C4-2B (cell line): ENCODE data around the gene ARFGAP1.

ENCODE experiments used
- ZFX ChIP-seq: fragments of 450-650 bp; IDR thresholded peaks from 2 replicates; pipeline ENCODE4 v1.6.1; 2017
- TF ChIP-seq, protein P1 (sequence below): fragments of 450-650 bp; conservative IDR thresholded peaks from 2 replicates; pipeline ENCODE4 v1.5.1; 2017; ENCODE audit warnings: mild to moderate bottlenecking

DNA sequence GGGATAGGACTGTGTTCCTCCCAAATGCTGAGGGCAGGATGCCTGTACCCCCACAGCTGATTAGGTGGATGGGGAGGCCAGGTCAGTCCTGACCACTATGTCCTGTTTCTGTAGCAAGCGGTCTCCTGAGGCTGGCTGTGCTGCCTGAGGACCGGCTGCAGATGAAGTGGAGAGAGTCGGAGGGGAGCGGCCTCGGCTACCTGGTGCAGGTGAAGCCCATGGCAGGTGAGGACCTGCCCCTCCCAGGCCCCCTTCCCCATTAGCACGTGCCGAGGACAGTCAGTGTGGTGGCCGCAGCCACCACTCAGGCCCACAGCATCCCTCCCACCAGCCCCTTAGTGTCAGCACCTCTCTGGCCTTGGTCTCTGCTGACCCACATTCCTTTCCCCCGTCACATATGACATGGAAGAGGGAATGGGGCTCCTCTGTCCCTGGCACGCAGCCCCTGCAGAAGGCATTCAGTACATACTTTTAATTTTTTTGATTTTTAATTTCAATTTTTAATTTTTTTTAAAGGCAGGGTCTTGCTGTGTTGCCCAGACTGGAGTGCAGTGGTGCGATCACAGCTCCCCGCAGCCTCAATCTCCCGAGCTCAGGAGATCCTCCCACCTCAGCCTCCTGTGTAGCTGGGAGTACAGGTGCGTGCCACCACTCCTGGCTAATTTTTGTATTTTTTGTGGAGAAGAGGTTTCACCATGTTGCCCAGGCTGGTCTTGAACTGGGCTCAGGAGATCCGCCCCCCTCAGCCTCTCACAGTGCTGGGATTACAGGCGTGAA lies 25.4 kb downstream of the ARFGAP1 start:
- TF ChIP-seq, protein P1, sequence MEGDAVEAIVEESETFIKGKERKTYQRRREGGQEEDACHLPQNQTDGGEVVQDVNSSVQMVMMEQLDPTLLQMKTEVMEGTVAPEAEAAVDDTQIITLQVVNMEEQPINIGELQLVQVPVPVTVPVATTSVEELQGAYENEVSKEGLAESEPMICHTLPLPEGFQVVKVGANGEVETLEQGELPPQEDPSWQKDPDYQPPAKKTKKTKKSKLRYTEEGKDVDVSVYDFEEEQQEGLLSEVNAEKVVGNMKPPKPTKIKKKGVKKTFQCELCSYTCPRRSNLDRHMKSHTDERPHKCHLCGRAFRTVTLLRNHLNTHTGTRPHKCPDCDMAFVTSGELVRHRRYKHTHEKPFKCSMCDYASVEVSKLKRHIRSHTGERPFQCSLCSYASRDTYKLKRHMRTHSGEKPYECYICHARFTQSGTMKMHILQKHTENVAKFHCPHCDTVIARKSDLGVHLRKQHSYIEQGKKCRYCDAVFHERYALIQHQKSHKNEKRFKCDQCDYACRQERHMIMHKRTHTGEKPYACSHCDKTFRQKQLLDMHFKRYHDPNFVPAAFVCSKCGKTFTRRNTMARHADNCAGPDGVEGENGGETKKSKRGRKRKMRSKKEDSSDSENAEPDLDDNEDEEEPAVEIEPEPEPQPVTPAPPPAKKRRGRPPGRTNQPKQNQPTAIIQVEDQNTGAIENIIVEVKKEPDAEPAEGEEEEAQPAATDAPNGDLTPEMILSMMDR: no peak
- TF ChIP-seq ZFX: no peak
